Esophagus squamous epithelium (tissue), 5 donors: Measurements from ENCODE around the gene CEBPB. TPM values are rescaled to one million over a fixed set of nuclear protein-coding genes. Genes with fewer than 3 reads are reported as not detected.

Source experiments
- DNase-seq: peaks from one replicate; lab custom pipeline; 2025; lab: John Stamatoyannopoulos, UW
- H3K27ac ChIP-seq, 4 donors: fragments of 200-600 bp; sonication (generic); one replicate each; pipeline ENCODE4 v1.5.1; 2016 to 2019; ENCODE audit warnings: mild to moderate bottlenecking in 1 of 4
- H3K27me3 ChIP-seq, 4 donors: fragments of 200-600 bp; sonication (generic); 1 replicate in 3 of 4; 2 replicates in 1 of 4; pipeline versions ENCODE4 v1.5.1 to v1.6.0; 2017 to 2021; ENCODE audit warnings: antibody characterized with exemption in 1 of 4
- H3K36me3 ChIP-seq, 3 donors: fragments of 200-600 bp; sonication (generic); one replicate each; pipeline ENCODE4 v1.5.1; 2016 to 2019
- H3K4me1 ChIP-seq, 3 donors: fragments of 200-600 bp; sonication (generic); one replicate each; pipeline ENCODE4 v1.5.1; 2017 to 2019
- H3K4me3 ChIP-seq, 4 donors: fragments of 200-600 bp; sonication (generic); 1 replicate in 3 of 4; 2 replicates in 1 of 4; pipeline ENCODE4 v1.5.1; 2016 to 2019; ENCODE audit warnings: mild to moderate bottlenecking in 2 of 4, moderate library complexity in 1 of 4
- H3K9me3 ChIP-seq, 3 donors: fragments of 200-600 bp; sonication (generic); one replicate each; pipeline ENCODE4 v1.5.1; 2016 to 2019
- POLR2A ChIP-seq, 4 donors: fragments of 450-650 bp; IDR thresholded peaks; one replicate each; pipeline ENCODE4 v1.6.1; 2017; ENCODE audit warnings: antibody characterized with exemption in 4 of 4, mild to moderate bottlenecking in 4 of 4, moderate library complexity in 3 of 4
- WGBS, 2 donors: methylation state at CpG; one replicate each; pipeline ENCODE4 v1.1.5; 2018; 5-methylcytosine and 5-hydroxymethylcytosine counted together
- intact Hi-C: fragments of 100-400 bp; cut with DNase I; formaldehyde crosslinking; loops from one replicate; pipeline ENCODE4 v1.15.0; 2022
- total RNA-seq, 4 donors: library from RNA; depleted of rRNA; stranded (reverse); fragments of >200 nt; gene quantifications; one replicate each; pipeline ENCODE4 v1.1.0, GENCODE V29; 2016
- TF ChIP-seq, protein P1 (sequence below), 6 experiments: fragments of 450-650 bp in 4 of 6; fragments of 200-600 bp in 2 of 6; sonication (generic) in 2 of 6; IDR thresholded peaks; one replicate each; pipeline ENCODE4 v1.5.1; 2016 to 2019; ENCODE audit warnings: antibody characterized with exemption in 6 of 6, mild to moderate bottlenecking in 4 of 6, moderate library complexity in 4 of 6
- donor health status: DM: yes; HTN: yes; CAD: no.

CEBPB gene
- total RNA-seq, 4 donors from 2014 or later = 31.3 to 46.5 (median 38.2) TPM

DNA sequence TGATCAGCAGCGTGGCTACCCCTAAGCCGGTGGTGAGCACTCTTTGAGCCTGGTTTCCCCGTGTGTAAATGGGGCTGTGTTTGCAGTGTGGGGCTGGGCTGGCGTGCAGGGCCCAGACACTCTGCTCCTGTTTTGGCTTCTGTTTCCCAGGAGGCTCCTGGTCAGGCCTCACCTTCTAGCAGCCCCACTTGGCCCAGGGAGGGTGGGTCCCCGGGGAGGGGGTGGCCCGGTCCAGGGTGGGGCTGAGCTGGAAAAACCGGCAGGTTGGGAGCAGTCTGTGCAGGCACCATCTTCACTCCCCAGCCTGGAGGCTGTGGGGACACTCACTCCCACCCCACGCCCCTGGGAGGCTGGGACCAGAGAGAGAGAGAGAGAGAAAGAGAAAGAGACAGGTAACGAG, 25.3 kb downstream of the CEBPB start:
- WGBS, 2 donors = 46 to 86% methylated on average over 4 to 6 of the region's 9 CpGs
- Histone ChIP-seq H3K36me3 (no peaks in the 10 kb centered on the region), H3K27ac (peak overlapping the region; percentile 39 to 78 (median 72)), H3K9me3 (no peaks in the 10 kb centered on the region), H3K4me1 (peaks cover 16 to 43% (median 19%) of the 10 kb centered on the region in 3 donors), H3K4me3 (no peak overlapping the region), H3K27me3 (peaks cover 0 to 3% (median 0%) of the 10 kb centered on the region in 4 donors)
- intact Hi-C loops = no loop called here
- DNase-seq = no peak
- TF ChIP-seq POLR2A (IDR thresholded peaks at IDR 0.05) = no peak
- TF ChIP-seq, protein P1, sequence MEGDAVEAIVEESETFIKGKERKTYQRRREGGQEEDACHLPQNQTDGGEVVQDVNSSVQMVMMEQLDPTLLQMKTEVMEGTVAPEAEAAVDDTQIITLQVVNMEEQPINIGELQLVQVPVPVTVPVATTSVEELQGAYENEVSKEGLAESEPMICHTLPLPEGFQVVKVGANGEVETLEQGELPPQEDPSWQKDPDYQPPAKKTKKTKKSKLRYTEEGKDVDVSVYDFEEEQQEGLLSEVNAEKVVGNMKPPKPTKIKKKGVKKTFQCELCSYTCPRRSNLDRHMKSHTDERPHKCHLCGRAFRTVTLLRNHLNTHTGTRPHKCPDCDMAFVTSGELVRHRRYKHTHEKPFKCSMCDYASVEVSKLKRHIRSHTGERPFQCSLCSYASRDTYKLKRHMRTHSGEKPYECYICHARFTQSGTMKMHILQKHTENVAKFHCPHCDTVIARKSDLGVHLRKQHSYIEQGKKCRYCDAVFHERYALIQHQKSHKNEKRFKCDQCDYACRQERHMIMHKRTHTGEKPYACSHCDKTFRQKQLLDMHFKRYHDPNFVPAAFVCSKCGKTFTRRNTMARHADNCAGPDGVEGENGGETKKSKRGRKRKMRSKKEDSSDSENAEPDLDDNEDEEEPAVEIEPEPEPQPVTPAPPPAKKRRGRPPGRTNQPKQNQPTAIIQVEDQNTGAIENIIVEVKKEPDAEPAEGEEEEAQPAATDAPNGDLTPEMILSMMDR (IDR thresholded peaks at IDR 0.05) = no peak

DNA sequence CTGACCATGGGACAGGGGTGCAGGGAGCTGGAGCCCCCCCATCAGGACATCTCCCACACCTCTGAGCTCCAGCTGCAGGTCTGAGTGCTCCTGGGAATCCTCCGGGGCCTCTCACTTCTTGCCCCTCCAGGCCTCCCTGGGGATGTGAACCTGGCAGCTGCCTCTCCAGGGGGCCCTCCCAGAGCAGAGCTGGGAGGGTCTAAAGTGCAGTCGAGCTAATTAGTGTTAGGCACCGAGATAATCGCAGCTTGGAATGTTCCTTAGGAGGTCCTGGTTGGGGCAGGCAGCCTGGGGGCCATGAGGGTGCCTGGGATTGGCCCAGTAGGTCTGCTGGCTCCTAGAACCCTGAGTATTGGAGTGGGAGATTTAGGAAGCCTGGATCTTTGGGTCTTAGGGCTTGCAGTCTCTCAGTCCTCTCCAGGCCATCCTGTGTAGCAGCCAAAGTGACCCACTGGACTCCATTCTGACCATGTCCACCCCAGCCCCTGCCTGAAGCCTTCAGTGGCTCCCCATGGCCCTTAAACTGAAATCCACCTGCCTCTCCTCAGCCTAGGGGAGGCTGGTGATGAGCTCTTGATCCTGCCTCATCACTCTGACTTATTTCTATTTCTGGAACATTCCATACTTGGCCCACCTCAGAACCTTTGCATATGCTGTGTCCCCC, 26.0 kb downstream of the CEBPB start:
- Histone ChIP-seq H3K36me3 (no peaks in the 10 kb centered on the region), H3K4me3 (peak overlapping the region in 1 of 4 donors; percentile 7), H3K27ac (peak overlapping the region; percentile 39 to 78 (median 72)), H3K27me3 (peaks cover 0 to 3% (median 0%) of the 10 kb centered on the region in 4 donors), H3K4me1 (peaks cover 16 to 43% (median 19%) of the 10 kb centered on the region in 3 donors), H3K9me3 (no peaks in the 10 kb centered on the region)
- WGBS, 2 donors = 29% methylated on average over 1 of the region's 4 CpGs; no CpG with 5 or more reads in 1 of the 2 donors
- intact Hi-C loops = no loop called here
- DNase-seq = no peak
- TF ChIP-seq, protein P1 (IDR thresholded peaks at IDR 0.05) = no peak
- no peak for TF ChIP-seq POLR2A (IDR thresholded peaks at IDR 0.05)

DNA sequence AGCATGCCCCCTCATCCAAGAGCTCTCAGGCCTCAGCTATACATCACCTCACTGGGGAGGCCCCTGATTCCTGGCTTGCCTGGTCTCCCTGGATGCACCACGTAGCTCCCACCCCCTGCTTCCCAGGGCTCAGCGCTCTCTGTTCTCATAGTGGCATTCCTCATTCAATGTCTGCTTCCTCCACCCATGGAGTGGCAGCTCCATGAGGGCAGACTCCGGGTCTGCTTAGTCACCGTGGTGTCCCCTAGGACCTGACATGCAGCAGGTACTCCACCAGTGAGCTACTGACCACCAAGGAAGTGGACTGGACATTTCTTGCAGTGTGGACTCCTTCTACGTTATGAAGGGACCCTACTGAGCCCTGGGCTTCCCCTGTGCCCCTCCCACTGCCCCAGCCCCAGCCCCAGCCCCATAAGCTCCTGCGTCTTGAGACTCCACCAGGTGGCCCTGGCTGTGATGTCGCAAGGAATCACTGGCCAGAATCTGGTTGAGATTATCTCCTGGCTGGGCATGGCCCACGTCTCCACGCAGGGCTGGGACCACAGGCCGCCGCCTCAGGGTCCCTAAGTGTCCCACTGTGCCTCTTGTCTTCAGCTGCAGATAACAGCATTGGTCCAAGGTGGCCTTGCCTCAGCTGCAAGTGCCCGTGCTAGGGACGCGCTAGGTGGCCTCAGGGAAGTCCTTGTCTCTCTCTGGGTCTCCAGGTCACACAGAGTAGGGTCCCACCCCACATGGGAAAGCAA, 26.7 kb downstream of the CEBPB start:
- Histone ChIP-seq H3K9me3 (no peaks in the 10 kb centered on the region), H3K4me1 (peaks cover 16 to 49% (median 19%) of the 10 kb centered on the region in 3 donors), H3K4me3 (no peak overlapping the region), H3K27me3 (peaks cover 0 to 3% (median 0%) of the 10 kb centered on the region in 4 donors), H3K36me3 (no peaks in the 10 kb centered on the region), H3K27ac (peak overlapping the region in 1 of 4 donors; percentile 78)
- no peak for TF ChIP-seq POLR2A (IDR thresholded peaks at IDR 0.05)
- TF ChIP-seq, protein P1 (IDR thresholded peaks at IDR 0.05) = no peak
- intact Hi-C loops = no loop called here
- WGBS, 2 donors = 96 to 100% methylated on average over 4 to 7 of the region's 14 CpGs
- DNase-seq = no peak

DNA sequence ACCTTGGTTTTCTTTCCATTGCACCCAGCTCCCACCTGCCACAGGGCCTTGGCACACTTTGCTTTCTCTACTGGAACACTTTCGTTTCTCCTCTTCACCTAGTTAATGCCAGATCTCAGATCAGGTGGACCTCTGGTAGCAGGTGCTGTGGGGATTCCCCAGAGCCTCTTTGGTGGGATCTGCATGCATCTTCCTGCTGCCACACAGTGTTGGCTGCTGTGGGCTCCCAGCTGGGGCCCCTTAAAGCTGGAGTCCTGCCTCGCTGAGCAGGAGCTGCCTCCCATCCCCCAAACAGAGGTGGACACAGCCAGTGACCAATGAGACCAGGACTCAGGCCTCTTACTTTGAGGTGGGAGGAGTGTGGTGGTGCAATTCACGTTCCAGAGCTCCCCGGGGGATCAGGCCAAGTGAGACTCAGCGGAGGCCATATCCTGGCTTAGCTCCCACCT, 28.4 kb downstream of the CEBPB start:
- intact Hi-C loops = no loop called here
- H3K4me1 ChIP-seq = peaks cover 16 to 63% (median 19%) of the 10 kb centered on the region in 3 donors
- no peak for DNase-seq
- H3K36me3 ChIP-seq = no peaks in the 10 kb centered on the region
- no peak for TF ChIP-seq POLR2A (IDR thresholded peaks at IDR 0.05)
- TF ChIP-seq, protein P1 (IDR thresholded peaks at IDR 0.05) = no peak
- WGBS, 2 donors = 70 to 77% methylated on average over 2 of the region's 5 CpGs
- peaks cover 0 to 3% (median 0%) of the 10 kb centered on the region in 4 donors for H3K27me3 ChIP-seq
- H3K9me3 ChIP-seq = no peaks in the 10 kb centered on the region
- no peak overlapping the region for H3K4me3 ChIP-seq
- H3K27ac ChIP-seq = no peak overlapping the region

DNA sequence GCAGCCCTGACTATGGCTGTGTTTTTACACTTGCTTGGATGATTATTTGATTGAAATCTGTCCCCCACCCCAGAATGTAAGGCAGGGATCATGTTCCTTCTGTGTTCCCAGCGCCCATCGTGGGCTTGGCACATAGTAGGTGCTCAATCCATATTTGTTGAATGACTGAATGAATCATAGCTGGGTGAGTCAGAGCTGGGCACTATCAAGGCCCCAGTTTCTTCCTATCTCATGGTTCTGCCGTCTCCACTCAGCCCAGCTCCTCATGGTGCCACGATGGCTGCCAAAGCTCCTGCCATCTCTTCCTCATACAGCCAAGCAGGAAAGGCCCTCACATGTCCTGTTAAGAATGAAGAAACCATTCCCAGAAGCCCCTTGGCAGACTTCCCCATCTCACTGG, 29.0 kb downstream of the CEBPB start:
- Histone ChIP-seq H3K4me3 (no peak overlapping the region), H3K9me3 (no peaks in the 10 kb centered on the region), H3K36me3 (no peaks in the 10 kb centered on the region), H3K27me3 (peaks cover 0 to 3% (median 0%) of the 10 kb centered on the region in 4 donors), H3K4me1 (peaks cover 16 to 69% (median 19%) of the 10 kb centered on the region in 3 donors), H3K27ac (no peak overlapping the region)
- no peak for DNase-seq
- no peak for TF ChIP-seq POLR2A (IDR thresholded peaks at IDR 0.05)
- TF ChIP-seq, protein P1 (IDR thresholded peaks at IDR 0.05) = no peak
- 36 to 45% methylated on average over 2 to 3 of the region's 4 CpGs for WGBS, 2 donors
- intact Hi-C loops = no loop called here
